ENCODE measurements around the gene LRRC71.

LRRC71 gene

GRCh38 chr1:156969496-156969895 is 49.1 kb downstream of the LRRC71 start:
- ATAC-seq, result no peak
- no peak for TF ChIP-seq PPARA (CRISPR knock-in tag; IDR thresholded peaks at IDR 0.05; ENCODE audit: borderline replicate concordance)

GRCh38 chr1:156970017-156970416 is 49.6 kb downstream of the LRRC71 start:
- 0 out of 3 replicates have a peak, but pooled peaks have one; percentile 39 for ATAC-seq

GRCh38 chr1:156973417-156973816 is 53.0 kb downstream of the LRRC71 start:
- TF ChIP-seq TSHZ2 (CRISPR knock-in tag; IDR thresholded peaks at IDR 0.05) (no peak), RARB (CRISPR knock-in tag; IDR thresholded peaks at IDR 0.05) (no peak), PPARA (CRISPR knock-in tag; IDR thresholded peaks at IDR 0.05; ENCODE audit: borderline replicate concordance) (no peak), ZNF565 (CRISPR knock-in tag; conservative IDR thresholded peaks at IDR 0.05; ENCODE audit: low read depth) (no peak), SNAI2 (CRISPR knock-in tag; IDR thresholded peaks at IDR 0.05) (no peak), CSRNP3 (CRISPR knock-in tag; IDR thresholded peaks at IDR 0.05) (no peak), ESRRG (CRISPR knock-in tag; IDR thresholded peaks at IDR 0.05) (no peak), ZC3H10 (CRISPR knock-in tag; IDR thresholded peaks at IDR 0.05) (no peak), ARNTL (CRISPR knock-in tag; IDR thresholded peaks at IDR 0.05; ENCODE audit: borderline replicate concordance, low read depth) (no peak), TCF4 (CRISPR knock-in tag; IDR thresholded peaks at IDR 0.05; ENCODE audit: borderline replicate concordance) (no peak)
- ATAC-seq, result no peak

More at GRCh38 chr1:156970017-156970416, 49.6 kb downstream of the LRRC71 start:
- TF ChIP-seq TOX (CRISPR knock-in tag; IDR thresholded peaks at IDR 0.05; ENCODE audit: borderline replicate concordance) (no peak), ZFP3 (CRISPR knock-in tag; IDR thresholded peaks at IDR 0.05) (no peak), CSRNP3 (CRISPR knock-in tag; IDR thresholded peaks at IDR 0.05) (no peak), ZC3H10 (CRISPR knock-in tag; IDR thresholded peaks at IDR 0.05) (no peak), POU6F1 (CRISPR knock-in tag; IDR thresholded peaks at IDR 0.05; ENCODE audit: borderline replicate concordance, low read depth) (no peak), ZNF565 (CRISPR knock-in tag; conservative IDR thresholded peaks at IDR 0.05; ENCODE audit: low read depth) (no peak), ESRRG (CRISPR knock-in tag; IDR thresholded peaks at IDR 0.05) (no peak), TSHZ2 (CRISPR knock-in tag; IDR thresholded peaks at IDR 0.05) (no peak), CREB5 (CRISPR knock-in tag; IDR thresholded peaks at IDR 0.05; ENCODE audit: low read depth) (no peak), TCF4 (CRISPR knock-in tag; IDR thresholded peaks at IDR 0.05; ENCODE audit: borderline replicate concordance) (no peak), CSDC2 (CRISPR knock-in tag; IDR thresholded peaks at IDR 0.05) (no peak), ARNTL (CRISPR knock-in tag; IDR thresholded peaks at IDR 0.05; ENCODE audit: borderline replicate concordance, low read depth) (no peak), RARB (CRISPR knock-in tag; IDR thresholded peaks at IDR 0.05) (no peak), BACH2 (CRISPR knock-in tag; IDR thresholded peaks at IDR 0.05; ENCODE audit: borderline replicate concordance) (no peak), GLIS3 (CRISPR knock-in tag; IDR thresholded peaks at IDR 0.05) (no peak), PPARA (CRISPR knock-in tag; IDR thresholded peaks at IDR 0.05; ENCODE audit: borderline replicate concordance) (no peak), ZNF8 (CRISPR knock-in tag; IDR thresholded peaks at IDR 0.05) (no peak)

Measured in SK-N-SH treated with all-trans-retinoic acid at 6 μM for 48 hours (cell line).